ENCODE data around the gene ETV6.

The ETV6 gene

GRCh38 chr12:11834931-11835330 is 185.5 kb downstream of the ETV6 start:
- TF ChIP-seq CTCF (IDR thresholded peaks at IDR 0.05; ENCODE audit: low read length, missing control alignments): no peak
- no peak overlapping the region for H3K4me3 ChIP-seq (replicated peaks; ENCODE audit: low read depth, low read length)
- no peak for DNase-seq (ENCODE audit: low read depth)

GRCh38 chr12:11836282-11837151 is 187.0 kb downstream of the ETV6 start:
- TF ChIP-seq CTCF (IDR thresholded peaks at IDR 0.05; ENCODE audit: low read length, missing control alignments): no peak
- H3K4me3 ChIP-seq (replicated peaks; ENCODE audit: low read depth, low read length): no peak overlapping the region
- DNase-seq (ENCODE audit: low read depth): no peak

- no peak for DNase-seq (ENCODE audit: low read depth)
- no peak overlapping the region for H3K4me3 ChIP-seq (replicated peaks; ENCODE audit: low read depth, low read length)
- no peak for TF ChIP-seq CTCF (IDR thresholded peaks at IDR 0.05; ENCODE audit: low read length, missing control alignments)
Observed at GRCh38 chr12:11837216-11837934, 187.9 kb downstream of the ETV6 start.

- no peak overlapping the region for H3K4me3 ChIP-seq (replicated peaks; ENCODE audit: low read depth, low read length)
- no peak for TF ChIP-seq CTCF (IDR thresholded peaks at IDR 0.05; ENCODE audit: low read length, missing control alignments)
- DNase-seq (ENCODE audit: low read depth): no peak
Observed at GRCh38 chr12:11838403-11838802, 188.9 kb downstream of the ETV6 start.

- DNase-seq (ENCODE audit: low read depth): peak; percentile 84
- TF ChIP-seq CTCF (IDR thresholded peaks at IDR 0.05; ENCODE audit: low read length, missing control alignments): no peak
- H3K4me3 ChIP-seq (replicated peaks; ENCODE audit: low read depth, low read length): no peak overlapping the region
Observed at GRCh38 chr12:11839091-11839641, 189.7 kb downstream of the ETV6 start.

- no peak for DNase-seq (ENCODE audit: low read depth)
- H3K4me3 ChIP-seq (replicated peaks; ENCODE audit: low read depth, low read length): no peak overlapping the region
- TF ChIP-seq CTCF (IDR thresholded peaks at IDR 0.05; ENCODE audit: low read length, missing control alignments): no peak
Observed at GRCh38 chr12:11840366-11840765, 190.9 kb downstream of the ETV6 start.
